Ramos (cell line): Measurements from ENCODE around the gene UBXN6.

Experiments
- in situ Hi-C: fragments of 300-500 bp; cut with MboI; formaldehyde crosslinking; loops from one replicate; pipeline ENCODE4 v1.14.3; 2022; ENCODE audit warnings: low sequenced_read_pairs; ENCODE audit not compliant: unreplicated experiment

UBXN6 gene

DNA sequence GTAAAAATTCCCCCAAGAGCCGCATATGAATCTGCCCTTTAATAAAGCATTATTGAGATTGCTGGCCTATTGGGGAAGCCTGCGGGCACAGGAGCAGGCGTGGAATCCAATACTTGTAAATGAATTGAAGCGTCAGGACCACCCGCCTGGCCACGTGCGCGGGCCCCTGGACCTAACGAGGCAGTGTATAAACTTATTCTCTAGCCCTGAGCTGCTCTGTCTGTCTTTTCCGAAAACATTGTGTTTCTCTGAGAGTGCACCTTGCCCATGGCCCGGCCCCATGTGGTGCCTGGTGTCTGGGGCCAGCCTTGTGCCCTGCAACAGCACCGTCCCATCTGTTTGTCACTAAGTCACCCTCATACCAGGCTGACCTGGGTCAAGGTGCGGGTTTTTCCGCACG lies 14.4 kb downstream of the UBXN6 start:
- in situ Hi-C loops = no loop called here

DNA sequence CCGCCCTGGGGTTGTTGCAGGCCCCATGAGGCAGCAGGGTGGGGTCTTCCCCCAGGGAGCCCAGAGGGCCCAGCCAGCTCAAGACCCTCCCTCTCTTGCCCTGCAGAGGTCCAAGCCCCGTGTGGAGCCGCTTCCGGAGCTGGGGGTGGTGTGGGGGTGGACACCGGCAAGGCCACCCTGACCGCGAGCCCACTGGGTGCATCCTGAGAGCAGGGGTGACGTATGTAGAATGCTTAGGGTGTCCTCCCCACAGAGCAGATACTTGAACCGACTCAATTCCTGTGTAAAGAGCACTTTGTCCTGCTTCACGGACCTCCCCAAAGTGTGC lies 14.8 kb downstream of the UBXN6 start:
- in situ Hi-C loops = no loop called here

DNA sequence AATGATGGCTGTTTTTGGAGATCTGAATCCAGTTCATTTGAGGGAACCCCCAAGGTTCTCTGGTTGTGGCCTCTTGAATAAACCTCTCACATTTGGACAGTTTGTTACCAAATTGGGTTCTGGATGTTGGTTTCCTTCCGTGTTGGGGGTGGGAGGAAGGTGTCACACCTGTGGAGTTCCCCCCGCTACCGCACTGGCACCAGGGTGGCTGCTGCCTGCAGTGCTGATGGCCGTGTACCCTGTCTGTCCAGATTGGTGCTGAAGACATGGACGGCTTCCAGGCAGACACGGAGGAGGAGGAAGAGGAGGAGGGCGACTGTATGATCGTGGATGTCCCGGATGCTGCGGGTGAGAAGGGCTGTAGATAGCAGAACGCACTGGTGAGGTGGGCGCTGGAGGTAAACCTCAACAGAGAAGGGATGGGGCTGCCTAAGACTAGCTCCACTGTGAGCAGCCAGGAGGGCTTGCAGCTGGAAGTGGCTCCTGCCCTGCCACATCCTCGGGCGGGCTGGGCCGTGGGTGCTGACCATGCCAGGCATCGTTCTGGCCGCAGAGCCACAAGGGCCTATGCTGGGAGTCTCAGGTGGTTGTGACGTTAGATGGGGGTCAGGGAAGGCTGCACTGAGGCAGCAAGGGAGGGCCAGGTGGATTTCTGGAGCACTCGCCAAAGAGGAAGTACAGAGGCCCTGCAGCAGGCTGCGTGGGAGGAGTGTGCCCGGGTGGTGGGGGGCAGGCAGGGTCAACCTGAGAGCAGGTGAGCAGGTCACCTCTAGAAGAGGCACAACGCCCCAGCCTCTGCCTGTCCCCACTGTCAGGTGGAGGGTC lies 15.4 kb downstream of the UBXN6 start:
- in situ Hi-C loops = no loop called here

DNA sequence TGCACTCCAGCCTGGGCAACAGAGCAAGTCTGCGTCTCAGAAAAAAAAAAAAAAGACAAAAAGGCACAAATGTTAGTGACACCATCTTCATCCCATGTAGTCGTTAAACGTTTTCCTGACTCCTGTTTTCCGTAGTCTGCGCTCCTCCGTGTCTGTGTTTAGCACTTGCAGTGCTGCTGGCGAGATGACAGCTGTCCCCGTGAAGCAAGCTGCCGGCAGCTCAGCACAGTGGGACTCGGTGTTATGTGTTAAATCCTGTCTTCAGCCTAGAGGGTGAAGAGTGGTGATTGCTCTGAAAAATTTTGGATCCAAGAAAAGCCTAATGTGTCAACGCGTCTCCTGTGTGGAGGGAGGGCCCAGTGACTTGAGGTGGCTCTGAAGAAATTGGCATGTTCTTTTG lies 18.4 kb downstream of the UBXN6 start:
- in situ Hi-C loops = no loop called here

DNA sequence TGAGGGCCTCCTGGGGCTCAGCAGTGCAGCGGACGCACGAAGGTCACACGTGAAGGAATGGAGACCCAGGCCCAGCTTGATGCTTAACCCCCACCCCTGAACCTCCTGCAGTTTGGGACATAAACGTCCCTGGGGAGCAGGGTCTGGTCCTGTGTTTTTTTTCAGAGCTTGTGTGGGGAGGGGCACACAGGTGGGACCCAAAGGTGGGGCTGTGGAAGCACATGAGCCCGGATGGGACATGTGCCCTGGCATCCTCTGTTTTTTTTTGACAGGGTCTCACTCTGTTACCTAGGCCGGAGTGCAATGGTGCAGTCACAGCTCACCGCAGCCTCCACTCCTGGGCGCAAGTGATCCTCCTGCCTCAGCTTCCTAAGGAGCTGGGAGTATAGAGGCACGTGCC lies 20.5 kb downstream of the UBXN6 start:
- in situ Hi-C loops = no loop called here

DNA sequence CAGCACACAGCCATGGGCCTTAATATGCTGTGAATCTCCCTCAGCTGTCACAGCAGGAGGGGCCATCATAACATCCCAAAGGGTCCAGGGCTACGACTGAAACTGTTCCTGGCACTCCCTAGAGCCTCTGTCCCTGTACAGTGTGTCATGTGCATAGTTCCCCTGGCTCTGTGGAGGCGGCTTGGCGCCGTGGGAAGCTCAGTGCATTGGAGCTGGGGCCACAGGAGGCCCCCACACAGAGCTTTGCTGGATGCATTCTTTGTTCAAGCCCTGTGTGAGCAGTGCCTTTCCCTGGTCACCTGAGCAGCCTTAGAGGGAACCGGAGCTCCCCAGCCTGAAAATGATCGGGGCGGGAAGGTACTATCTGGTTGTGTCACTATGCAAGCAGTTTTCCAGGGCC lies 21.4 kb downstream of the UBXN6 start:
- in situ Hi-C loops = no loop called here

DNA sequence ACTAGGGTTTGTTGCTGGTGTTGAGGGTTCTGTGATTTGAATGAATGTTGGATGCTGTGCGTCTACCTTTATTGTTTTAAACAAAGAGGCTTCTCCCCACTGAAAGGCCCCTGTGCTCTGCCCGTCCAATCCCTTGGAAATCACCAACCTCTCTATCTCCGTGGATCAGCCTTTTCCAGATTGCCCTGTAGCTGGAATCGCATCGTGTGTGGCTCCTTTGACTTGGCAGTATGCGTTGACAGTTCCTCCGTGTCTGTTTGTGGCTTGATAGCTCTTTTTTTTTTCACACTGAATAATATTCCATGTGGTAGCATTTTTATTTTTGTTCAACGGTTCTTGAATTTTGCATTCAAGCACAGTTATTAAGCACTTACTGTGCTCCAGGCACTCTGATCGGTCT lies 23.2 kb downstream of the UBXN6 start:
- in situ Hi-C loops = no loop called here

DNA sequence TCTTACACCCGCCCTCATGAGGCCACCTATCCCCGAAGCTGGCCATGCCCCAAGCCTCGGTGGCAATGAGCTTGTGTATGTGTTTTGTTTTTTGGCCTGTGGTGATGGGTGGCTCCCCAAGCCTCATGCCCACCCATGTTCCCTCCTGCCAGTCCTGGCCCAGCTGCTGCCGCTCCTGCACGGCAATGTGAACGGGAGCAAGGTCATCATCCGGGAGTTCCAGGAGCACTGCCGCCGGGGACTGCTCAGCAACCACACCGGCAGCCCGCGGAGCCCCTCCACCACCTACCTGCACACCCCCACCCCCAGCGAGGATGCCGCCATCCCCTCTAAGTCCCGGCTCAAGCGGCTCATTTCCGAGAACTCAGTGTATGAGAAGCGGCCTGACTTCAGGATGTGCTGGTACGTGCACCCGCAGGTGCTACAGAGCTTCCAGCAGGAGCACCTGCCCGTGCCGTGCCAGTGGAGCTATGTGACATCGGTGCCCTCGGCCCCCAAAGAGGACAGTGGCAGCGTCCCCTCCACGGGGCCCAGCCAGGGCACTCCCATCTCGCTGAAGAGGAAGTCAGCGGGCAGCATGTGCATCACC lies 24.6 kb downstream of the UBXN6 start:
- in situ Hi-C loops = no loop called here

DNA sequence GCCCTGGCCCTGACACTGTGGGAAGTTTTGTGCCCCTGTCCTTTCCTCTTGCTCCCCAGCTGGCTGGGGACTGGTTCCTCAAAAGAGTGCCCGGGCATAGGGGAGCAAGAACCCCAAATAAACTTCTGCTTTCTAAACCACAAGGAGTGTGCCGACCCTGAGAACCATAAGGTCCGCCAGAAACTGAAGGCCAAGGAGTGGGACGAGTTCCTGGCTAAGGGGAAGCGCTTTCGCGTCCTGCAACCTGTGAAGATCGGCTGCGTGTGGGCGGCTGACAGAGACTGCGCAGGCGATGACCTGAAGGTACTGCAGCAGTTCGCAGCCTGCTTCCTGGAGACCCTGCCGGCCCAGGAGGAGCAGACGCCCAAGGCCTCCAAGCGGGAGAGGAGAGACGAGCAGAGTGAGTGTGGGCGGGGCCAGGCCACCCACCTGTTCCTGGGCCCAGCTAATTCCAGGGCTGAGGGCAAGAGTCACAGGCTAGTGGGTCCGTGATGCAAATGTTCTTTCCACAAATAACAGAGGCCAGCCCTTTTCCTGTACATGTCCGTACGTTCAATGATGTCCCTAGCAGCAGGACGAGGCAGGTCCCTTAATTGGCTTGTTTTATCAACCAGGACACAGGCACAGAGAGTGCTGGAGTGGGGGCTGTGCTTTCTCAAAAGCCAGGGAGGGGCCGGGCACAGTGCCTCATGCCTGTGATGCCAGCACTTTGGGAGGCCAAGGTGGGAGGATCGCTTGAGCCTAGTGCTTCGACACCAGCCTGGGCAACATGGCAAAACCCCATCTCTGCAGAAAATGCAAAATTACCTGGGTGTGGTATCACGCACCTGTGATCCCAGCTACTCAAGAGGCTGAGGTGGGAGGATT lies 25.6 kb downstream of the UBXN6 start:
- in situ Hi-C loops = no loop called here

DNA sequence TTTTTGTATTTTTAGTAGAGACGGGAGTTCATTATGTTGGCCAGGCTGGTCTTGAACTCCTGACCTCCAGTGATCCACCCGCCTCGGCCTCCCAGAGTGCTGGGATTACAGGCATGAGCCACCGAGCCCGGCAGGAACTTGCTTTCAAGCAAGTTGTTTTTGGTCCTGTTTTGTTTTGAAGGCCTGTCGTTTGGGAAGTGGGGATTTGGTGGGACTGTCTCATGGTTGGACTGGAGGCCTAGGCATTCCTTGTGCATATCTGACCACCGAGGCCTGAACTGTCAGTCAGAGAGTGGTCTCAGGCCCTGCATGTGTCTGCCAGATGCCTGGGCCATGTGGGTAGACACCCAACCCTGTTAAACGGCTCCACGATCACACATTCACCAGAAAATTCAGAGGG lies 26.3 kb downstream of the UBXN6 start:
- in situ Hi-C loops = no loop called here

DNA sequence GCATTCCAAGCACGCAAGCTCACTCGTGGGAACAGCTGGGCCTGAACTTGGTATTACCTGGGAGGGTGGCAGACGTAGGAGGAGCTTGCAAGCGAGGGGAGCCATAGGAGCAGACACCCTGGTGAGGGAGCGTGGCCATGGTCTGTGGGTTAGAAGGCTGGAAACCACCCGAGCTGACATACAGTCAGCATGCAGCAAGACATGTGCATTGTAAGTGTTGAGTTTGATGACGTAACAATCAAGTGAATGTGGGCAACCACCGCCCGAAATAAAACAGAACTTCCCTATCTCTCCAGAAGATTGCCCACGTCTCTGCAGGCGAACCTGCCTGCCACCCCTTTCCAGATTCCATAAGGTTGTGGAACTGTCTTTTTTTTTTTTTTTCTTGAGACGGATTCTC lies 26.8 kb downstream of the UBXN6 start:
- in situ Hi-C loops = no loop called here

DNA sequence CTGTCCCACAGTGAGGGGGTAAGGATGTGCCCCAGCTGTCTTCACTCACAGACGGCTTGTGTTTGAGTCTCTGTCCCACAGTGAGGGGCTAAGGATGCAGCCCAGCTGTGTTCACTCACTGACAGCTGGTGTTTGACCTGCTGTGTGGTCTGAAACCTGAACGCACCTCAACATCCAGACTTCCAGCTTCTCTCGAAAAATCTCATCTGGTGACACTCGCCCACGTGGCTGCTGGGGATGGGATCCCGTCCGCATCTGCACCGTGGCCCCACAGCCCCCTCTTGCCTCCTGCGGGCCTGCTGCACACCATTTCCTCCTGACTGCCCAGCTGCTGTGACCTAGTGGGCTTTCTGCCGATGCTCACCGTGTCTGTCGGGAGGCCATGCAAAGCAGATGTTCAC lies 27.8 kb downstream of the UBXN6 start:
- in situ Hi-C loops = no loop called here

DNA sequence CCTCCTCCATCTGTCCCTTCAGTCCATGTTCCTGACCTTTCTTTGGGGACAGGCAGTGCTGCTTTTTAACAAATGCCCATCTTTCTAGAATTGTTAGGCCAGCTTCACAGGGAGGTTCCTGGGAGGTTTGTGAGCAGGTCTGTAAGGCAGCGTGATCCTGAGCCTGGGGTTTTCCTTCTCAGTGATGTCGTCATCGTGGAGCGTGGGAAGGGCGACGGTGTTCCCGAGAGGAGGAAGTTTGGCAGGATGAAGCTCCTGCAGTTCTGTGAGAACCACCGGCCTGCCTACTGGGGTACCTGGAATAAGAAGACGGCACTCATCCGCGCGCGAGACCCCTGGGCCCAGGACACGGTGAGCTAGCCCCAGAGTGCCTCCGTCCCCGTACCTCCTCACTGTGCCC lies 28.3 kb downstream of the UBXN6 start:
- in situ Hi-C loops = no loop called here

DNA sequence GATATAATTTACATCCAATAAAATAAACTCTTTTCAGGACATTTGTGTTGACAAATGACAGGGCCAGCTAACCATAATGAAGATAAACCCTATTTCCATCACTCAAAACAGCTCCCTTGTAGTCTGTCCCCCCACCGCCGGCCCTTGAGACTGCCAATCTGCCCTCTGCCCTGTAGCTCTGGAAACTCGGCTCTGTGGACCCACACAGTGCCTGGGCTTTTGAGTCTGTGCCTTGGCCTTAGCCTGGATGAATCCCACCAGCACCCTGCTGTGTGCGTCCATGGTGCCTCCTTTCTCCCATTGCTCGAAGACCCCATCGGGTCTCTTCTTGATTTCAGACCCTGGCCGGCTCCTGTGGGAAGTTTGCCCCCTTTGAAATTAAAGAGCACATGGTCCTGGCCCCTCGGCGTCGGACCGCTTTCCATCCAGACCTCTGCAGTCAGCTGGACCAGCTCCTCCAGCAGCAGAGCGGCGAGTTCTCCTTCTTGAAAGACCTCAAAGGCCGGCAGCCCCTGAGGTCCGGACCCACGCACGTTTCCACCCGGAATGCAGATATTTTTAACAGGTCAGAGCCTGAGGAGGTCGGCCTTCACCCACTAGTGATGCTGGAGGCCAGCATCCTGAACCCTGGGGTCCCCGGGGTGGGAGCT lies 29.1 kb downstream of the UBXN6 start:
- in situ Hi-C loops = no loop called here

DNA sequence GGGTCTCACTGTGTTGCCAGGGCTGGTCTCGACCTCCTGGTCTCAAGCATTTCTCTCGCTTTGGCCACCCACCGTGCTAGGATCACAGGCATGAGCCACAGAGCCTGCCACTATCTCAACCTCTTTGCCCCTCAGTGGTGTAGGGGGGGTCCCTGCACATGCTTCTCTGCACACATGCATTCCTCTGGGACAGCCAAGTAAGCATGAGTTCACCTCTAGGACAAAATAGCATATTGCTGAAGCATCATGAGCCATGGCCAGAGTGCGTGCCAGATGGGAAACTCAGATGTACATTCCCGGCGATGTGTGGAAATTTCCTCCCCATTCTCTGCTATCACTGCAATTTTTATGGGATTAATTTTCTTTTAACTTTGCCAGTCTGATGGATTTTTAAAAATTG lies 32.1 kb downstream of the UBXN6 start:
- in situ Hi-C loops = no loop called here

DNA sequence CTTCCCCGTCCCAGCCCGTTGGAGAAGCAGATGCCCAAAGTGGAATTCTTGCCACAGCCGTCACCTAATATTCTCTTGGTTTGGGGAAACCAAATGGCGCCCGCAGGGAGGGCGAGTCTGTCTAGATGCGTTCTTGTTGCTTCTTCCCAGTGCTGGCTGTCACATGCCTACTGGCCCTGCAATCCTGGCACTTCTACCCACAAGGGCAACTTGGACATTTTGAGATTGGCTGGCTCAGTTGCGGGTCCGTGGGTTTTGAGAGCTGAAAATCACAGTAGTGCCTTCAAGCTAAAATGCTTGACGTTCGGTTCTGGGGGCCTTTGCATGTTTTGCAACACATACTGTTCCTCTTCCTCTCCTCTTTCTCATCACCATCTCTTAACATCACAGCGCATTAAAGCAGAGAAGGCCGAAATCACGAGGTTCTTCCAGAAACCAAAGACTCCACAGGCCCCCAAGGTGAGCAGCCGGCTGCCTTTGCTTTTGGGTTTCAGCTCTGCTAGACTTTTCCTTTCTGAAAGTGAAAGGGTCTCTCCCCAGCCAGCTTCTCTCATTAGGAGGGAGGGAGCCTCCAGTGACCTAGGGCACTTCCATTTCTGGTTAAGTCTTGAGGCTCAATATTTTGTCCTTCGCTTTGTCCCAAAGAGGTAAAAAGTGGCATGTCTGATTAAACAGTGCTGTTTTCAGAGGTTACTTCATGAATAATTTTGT lies 34.0 kb downstream of the UBXN6 start:
- in situ Hi-C loops = no loop called here

DNA sequence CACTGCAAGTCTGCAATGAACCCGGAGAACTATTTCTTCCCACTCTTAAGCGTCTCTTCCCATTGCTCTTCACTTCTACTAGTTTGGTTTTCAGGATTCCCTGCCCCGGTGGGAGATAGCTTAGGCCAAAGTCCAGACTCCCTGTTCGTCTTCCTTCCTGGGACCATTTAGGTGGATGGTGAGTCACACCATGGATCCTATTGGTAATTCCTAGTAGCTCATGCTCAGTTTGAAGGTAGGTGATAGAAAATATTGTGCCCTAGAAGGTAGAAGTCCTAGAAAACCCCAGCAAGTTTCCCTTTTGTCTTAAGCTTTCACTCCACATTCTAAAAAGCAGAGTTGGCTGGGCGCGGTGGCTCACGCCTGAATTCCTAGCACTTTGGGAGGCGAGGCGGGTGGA lies 41.3 kb downstream of the UBXN6 start:
- in situ Hi-C loops = no loop called here

DNA sequence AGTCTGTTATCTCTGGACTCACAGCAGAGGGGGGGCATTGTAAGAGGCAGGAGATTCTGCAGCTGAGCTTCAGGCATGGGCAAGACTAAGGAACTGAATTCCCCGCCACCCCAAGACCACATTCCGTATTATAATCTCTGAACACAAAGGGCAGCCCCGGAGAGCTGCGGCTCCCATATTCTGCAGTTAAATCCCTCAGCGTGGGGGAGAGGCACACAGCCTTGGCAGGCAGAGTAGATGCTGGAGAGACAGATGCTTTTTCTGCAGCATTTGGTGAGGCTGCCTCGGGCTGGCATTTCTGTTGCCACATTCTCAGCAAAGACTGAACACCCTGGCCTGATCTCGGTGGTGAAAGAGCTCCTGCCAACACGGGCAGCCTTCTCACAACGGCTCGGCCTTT lies 42.2 kb downstream of the UBXN6 start:
- in situ Hi-C loops = no loop called here

DNA sequence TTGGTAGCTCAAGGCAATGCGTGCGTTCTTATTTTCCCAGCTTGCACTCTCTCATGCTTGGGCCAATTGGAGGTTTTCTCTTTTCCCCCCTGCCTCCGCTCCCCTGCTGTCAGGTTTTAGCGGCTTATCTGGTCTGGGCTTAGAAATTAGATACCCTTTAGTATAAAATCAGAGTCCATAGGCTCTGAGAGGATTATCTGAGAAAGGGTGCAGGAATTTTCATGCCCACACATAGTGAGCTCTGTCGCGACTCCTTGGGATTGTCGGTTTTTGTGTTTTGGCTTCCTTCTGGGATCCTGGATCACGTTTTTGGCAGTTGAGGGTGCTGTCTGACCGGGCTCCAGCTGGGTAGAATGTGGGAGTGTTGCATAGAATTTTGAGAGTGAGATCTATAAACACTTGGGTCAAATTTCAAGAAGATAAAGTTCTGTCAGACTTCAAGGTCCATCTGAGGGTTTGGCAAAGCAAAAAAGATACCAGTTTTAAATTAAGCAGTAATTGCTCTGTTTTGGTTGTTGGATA lies 42.7 kb downstream of the UBXN6 start:
- in situ Hi-C loops = no loop called here

DNA sequence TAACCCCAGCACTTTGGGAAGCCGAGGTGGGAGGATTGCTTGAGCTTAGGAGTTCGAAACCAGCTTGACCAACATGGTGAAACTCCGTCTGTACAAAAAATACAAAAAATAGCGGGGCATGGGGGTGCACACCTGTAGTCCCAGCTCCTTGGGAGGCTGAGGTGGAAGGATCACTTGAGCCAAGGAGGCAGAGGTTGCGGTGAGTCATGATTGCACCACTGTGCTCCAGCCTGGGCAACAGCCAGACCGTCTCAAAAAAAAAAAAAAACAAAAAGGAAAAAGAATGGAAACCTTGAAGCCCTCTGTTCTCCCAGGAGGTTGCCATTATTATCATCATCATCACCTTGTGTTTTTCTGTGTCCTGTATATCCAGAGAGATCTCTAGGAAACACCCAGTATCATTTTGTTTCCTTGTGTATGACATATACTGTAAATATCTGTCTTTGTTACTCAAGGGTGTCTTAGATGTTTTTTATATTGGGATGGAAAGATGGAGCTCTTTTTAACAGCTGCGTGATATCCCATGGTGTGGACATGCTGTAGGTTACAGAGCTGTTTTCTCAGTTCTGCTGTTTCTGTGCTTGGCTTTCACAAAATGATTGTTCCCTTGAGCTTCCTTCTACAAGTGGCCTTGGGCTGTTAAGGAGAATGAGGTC lies 43.3 kb downstream of the UBXN6 start:
- in situ Hi-C loops = no loop called here
